ENCODE results near the gene IFTAP.
"Not testable (repeated sequence)": the region's sequence is repeated elsewhere in the genome, so short reads cannot be mapped to it uniquely, and the experiment has no call there.

The IFTAP gene

GRCh38 chr11:36617543-36618362 is 23.5 kb downstream of the IFTAP start:
- H3K9me3 Mint-ChIP-seq: no peaks in the 10 kb centered on the region
- DNase-seq (no peak), ATAC-seq (no peak)
- no peaks in the 10 kb centered on the region for H3K4me1 Mint-ChIP-seq
- no peak overlapping the region for H3K4me3 Mint-ChIP-seq
- peaks cover 13% of the 10 kb centered on the region for H3K27me3 Mint-ChIP-seq
- no peak overlapping the region for H3K27ac Mint-ChIP-seq

GRCh38 chr11:36618363-36619047 is 24.2 kb downstream of the IFTAP start:
- Mint-ChIP-seq H3K4me3 (no peak overlapping the region), H3K9me3 (no peaks in the 10 kb centered on the region), H3K27ac (no peak overlapping the region), H3K27me3 (peaks cover 13% of the 10 kb centered on the region), H3K4me1 (no peaks in the 10 kb centered on the region)
- DNase-seq (no peak), ATAC-seq (no peak)

GRCh38 chr11:36619502-36619901 is 25.2 kb downstream of the IFTAP start:
- ATAC-seq (no peak), DNase-seq (no peak)
- Mint-ChIP-seq H3K9me3 (no peaks in the 10 kb centered on the region), H3K4me1 (no peaks in the 10 kb centered on the region), H3K27me3 (peaks cover 13% of the 10 kb centered on the region), H3K27ac (no peak overlapping the region), H3K4me3 (no peak overlapping the region)

- Mint-ChIP-seq H3K4me1 (no peaks in the 10 kb centered on the region), H3K27me3 (peaks cover 13% of the 10 kb centered on the region), H3K9me3 (no peaks in the 10 kb centered on the region), H3K27ac (no peak overlapping the region), H3K4me3 (no peak overlapping the region)
- DNase-seq (no peak), ATAC-seq (no peak)
Observed at GRCh38 chr11:36620246-36620645, 25.9 kb downstream of the IFTAP start.

- no peaks in the 10 kb centered on the region for H3K9me3 Mint-ChIP-seq
Observed at GRCh38 chr11:36622431-36623136, 28.3 kb downstream of the IFTAP start.

GRCh38 chr11:36623494-36623893 is 29.2 kb downstream of the IFTAP start:
- Mint-ChIP-seq H3K4me1 (no peaks in the 10 kb centered on the region), H3K9me3 (no peaks in the 10 kb centered on the region), H3K27me3 (peaks cover 6% of the 10 kb centered on the region), H3K27ac (no peak overlapping the region), H3K4me3 (no peak overlapping the region)
- DNase-seq (no peak), ATAC-seq (no peak)

More at GRCh38 chr11:36622431-36623136, 28.3 kb downstream of the IFTAP start:
- Mint-ChIP-seq H3K27me3 (peaks cover 13% of the 10 kb centered on the region), H3K4me3 (no peak overlapping the region), H3K4me1 (no peaks in the 10 kb centered on the region), H3K27ac (no peak overlapping the region)
- DNase-seq (no peak), ATAC-seq (peak; percentile 66)

- Mint-ChIP-seq H3K4me3 (no peak overlapping the region), H3K9me3 (no peaks in the 10 kb centered on the region), H3K27ac (no peak overlapping the region), H3K27me3 (no peaks in the 10 kb centered on the region), H3K4me1 (no peaks in the 10 kb centered on the region)
- DNase-seq: no peak
- no peak for ATAC-seq
Observed at GRCh38 chr11:36627006-36627405, 32.7 kb downstream of the IFTAP start.

- DNase-seq: no peak
- Mint-ChIP-seq H3K9me3 (no peaks in the 10 kb centered on the region), H3K4me1 (no peaks in the 10 kb centered on the region), H3K4me3 (no peak overlapping the region), H3K27me3 (no peaks in the 10 kb centered on the region), H3K27ac (no peak overlapping the region)
- ATAC-seq: no peak
Observed at GRCh38 chr11:36627471-36627870, 33.2 kb downstream of the IFTAP start.

GRCh38 chr11:36628141-36628540 is 33.8 kb downstream of the IFTAP start:
- Mint-ChIP-seq H3K4me3 (no peak overlapping the region), H3K4me1 (no peaks in the 10 kb centered on the region), H3K27me3 (no peaks in the 10 kb centered on the region), H3K27ac (no peak overlapping the region), H3K9me3 (no peaks in the 10 kb centered on the region)
- DNase-seq (no peak), ATAC-seq (no peak)

GRCh38 chr11:36628765-36629244 is 34.5 kb downstream of the IFTAP start:
- DNase-seq (no peak), ATAC-seq (no peak)
- Mint-ChIP-seq H3K4me3 (no peak overlapping the region), H3K9me3 (no peaks in the 10 kb centered on the region), H3K27me3 (no peaks in the 10 kb centered on the region), H3K27ac (no peak overlapping the region), H3K4me1 (no peaks in the 10 kb centered on the region)

GRCh38 chr11:36631774-36632173 is 37.5 kb downstream of the IFTAP start:
- no peak overlapping the region for H3K4me3 Mint-ChIP-seq
- H3K27ac Mint-ChIP-seq: no peak overlapping the region
- no peaks in the 10 kb centered on the region for H3K4me1 Mint-ChIP-seq
- DNase-seq (no peak), ATAC-seq (no peak)
- no peaks in the 10 kb centered on the region for H3K27me3 Mint-ChIP-seq
- H3K9me3 Mint-ChIP-seq: no peaks in the 10 kb centered on the region

GRCh38 chr11:36635066-36635862 is 41.0 kb downstream of the IFTAP start:
- no peak overlapping the region for H3K4me3 Mint-ChIP-seq
- DNase-seq: no peak
- ATAC-seq: no peak
- H3K27ac Mint-ChIP-seq: no peak overlapping the region
- H3K27me3 Mint-ChIP-seq: no peaks in the 10 kb centered on the region
- H3K9me3 Mint-ChIP-seq: no peaks in the 10 kb centered on the region
- no peaks in the 10 kb centered on the region for H3K4me1 Mint-ChIP-seq

GRCh38 chr11:36638556-36638955 is 44.3 kb downstream of the IFTAP start:
- no peak for ATAC-seq
- Mint-ChIP-seq H3K4me3 (no peak overlapping the region), H3K4me1 (no peaks in the 10 kb centered on the region), H3K27ac (no peak overlapping the region), H3K27me3 (no peaks in the 10 kb centered on the region), H3K9me3 (peaks cover 0 to 2% of the 10 kb centered on the region in 2 donors)
- no peak for DNase-seq

GRCh38 chr11:36657610-36658267 is 63.4 kb downstream of the IFTAP start:
- Mint-ChIP-seq H3K4me1 (no peaks in the 10 kb centered on the region), H3K4me3 (no peak overlapping the region), H3K9me3 (peaks cover 0 to 8% of the 10 kb centered on the region in 2 donors), H3K27me3 (no peaks in the 10 kb centered on the region), H3K27ac (no peak overlapping the region)
- ATAC-seq (no peak), DNase-seq (no peak)

GRCh38 chr11:36661359-36661758 is 67.1 kb downstream of the IFTAP start:
- H3K4me3 Mint-ChIP-seq, DNase-seq, H3K27ac Mint-ChIP-seq, H3K4me1 Mint-ChIP-seq, ATAC-seq, H3K27me3 Mint-ChIP-seq: not testable (repeated sequence)
- peaks cover 10 to 20% of the 10 kb centered on the region in 2 donors for H3K9me3 Mint-ChIP-seq

All from stimulated activated naive CD8-positive, alpha-beta T cell treated with anti-CD3 and anti-CD28 coated beads, Interleukin-15, amount 100 ng/mL, for 72 hours (primary cell).